SIG-M5 (cell line): Measurements from ENCODE around the gene KLHL28.
A peak's percentile ranks its signal among the peaks of the same experiment; 100 is the strongest.

Source experiments
- DNase-seq: peaks from one replicate; lab custom pipeline; 2025; lab: John Stamatoyannopoulos, UW

KLHL28 gene

GRCh38 chr14:44960146-44960545, 1.6 kb downstream of the KLHL28 start:
- no peak for DNase-seq

GRCh38 chr14:44959538-44959937, 2.2 kb downstream of the KLHL28 start:
- DNase-seq = no peak

- no peak for DNase-seq
Observed at GRCh38 chr14:44956866-44957265, 4.9 kb downstream of the KLHL28 start.

GRCh38 chr14:44955528-44955927, 6.2 kb downstream of the KLHL28 start:
- DNase-seq = no peak

- DNase-seq = no peak
Observed at GRCh38 chr14:44954750-44955149, 7.0 kb downstream of the KLHL28 start.

- no peak for DNase-seq
Observed at GRCh38 chr14:44952391-44953110, 9.2 kb downstream of the KLHL28 start.

GRCh38 chr14:44951051-44951450, 10.7 kb downstream of the KLHL28 start:
- no peak for DNase-seq

GRCh38 chr14:44945264-44945663, 16.5 kb downstream of the KLHL28 start:
- DNase-seq = no peak

- DNase-seq = no peak
Observed at GRCh38 chr14:44944107-44944506, 17.6 kb downstream of the KLHL28 start.

- DNase-seq = no peak
Observed at GRCh38 chr14:44942436-44942835, 19.3 kb downstream of the KLHL28 start.

- DNase-seq = no peak
Observed at GRCh38 chr14:44941591-44941990, 20.2 kb downstream of the KLHL28 start.

- no peak for DNase-seq
Observed at GRCh38 chr14:44940944-44941343, 20.8 kb downstream of the KLHL28 start.

- no peak for DNase-seq
Observed at GRCh38 chr14:44940211-44940610, 21.5 kb downstream of the KLHL28 start.

GRCh38 chr14:44937547-44937946, 24.2 kb downstream of the KLHL28 start:
- no peak for DNase-seq

- no peak for DNase-seq
Observed at GRCh38 chr14:44935155-44935554, 26.6 kb downstream of the KLHL28 start.

GRCh38 chr14:44928793-44929192, 33.0 kb downstream of the KLHL28 start:
- DNase-seq = no peak

GRCh38 chr14:44914849-44915248, 46.9 kb downstream of the KLHL28 start:
- no peak for DNase-seq

- DNase-seq = no peak
Observed at GRCh38 chr14:44912041-44912869, 49.5 kb downstream of the KLHL28 start.

GRCh38 chr14:44910821-44911220, 50.9 kb downstream of the KLHL28 start:
- no peak for DNase-seq

GRCh38 chr14:44901696-44902095, 60.1 kb downstream of the KLHL28 start:
- DNase-seq = no peak

GRCh38 chr14:44898551-44898950, 63.2 kb downstream of the KLHL28 start:
- no peak for DNase-seq

- no peak for DNase-seq
Observed at GRCh38 chr14:44897845-44898151, 63.9 kb downstream of the KLHL28 start.

- peak; percentile 62 for DNase-seq
Observed at GRCh38 chr14:44897041-44897844, 64.5 kb downstream of the KLHL28 start.
